ENCODE data around the gene NRXN3. TPM values are rescaled to one million over a fixed set of nuclear protein-coding genes. Genes with fewer than 3 reads are reported as not detected.

The NRXN3 gene
- total and polyA plus RNA-seq, 2 of the 13 experiments (the other 11 are each of a cell fraction or from before 2014, with no cell fraction given) = 0.03 TPM; not detected in 1

- H3K36me3 ChIP-seq (replicated peaks in 1 of 2; ENCODE audit: control insufficient read depth in 1 of 2, insufficient read depth in 2 of 2, low read length in 2 of 2) = no peaks in the 10 kb centered on the region
- H3K27ac ChIP-seq (ENCODE audit: extremely low read length, insufficient read depth, low read length) = no peak overlapping the region
- no peak overlapping the region for H2AFZ ChIP-seq (ENCODE audit: low read length)
- no peaks in the 10 kb centered on the region; the same call in 1 of the 2 replicates for H3K9me3 ChIP-seq (ENCODE audit: low read length)
- no TSS peak for BruUV-seq (replicated peaks)
- no peak for FAIRE-seq
- H3K9ac ChIP-seq (ENCODE audit: insufficient read depth, low read depth, low read length) = no peak overlapping the region
- 5% methylated on average over 6 of the region's 6 CpGs for WGBS (ENCODE audit: low lambda C conversion rate)
- H3K4me2 ChIP-seq (ENCODE audit: low read depth, low read length) = no peak overlapping the region
- peaks cover 0 to 26% of the 10 kb centered on the region in 2 experiments; a peak in 3 of 5 replicates for H3K27me3 ChIP-seq (ENCODE audit: control insufficient read depth in 1 of 2, insufficient read depth in 2 of 2, low read length in 2 of 2)
- in situ Hi-C loops (cut with HindIII; ENCODE audit: extremely low pct_ligation_motif_present, low pct_unique_long_range_greater_than_20kb) (no loop called here), intact Hi-C loops (cut with micrococcal nuclease; ENCODE audit: unreplicated experiment) (no loop called here)
- H3K4me1 ChIP-seq (ENCODE audit: insufficient read depth, low read length) = peaks cover 12% of the 10 kb centered on the region; the same call in 1 of the 2 replicates
- no peaks in the 10 kb centered on the region for H3K79me2 ChIP-seq (ENCODE audit: insufficient read depth, low read length)
- ChIA-PET CTCF (ENCODE audit: low intra/inter-chr PET ratio, low total read pairs) (no interaction called here), POLR2A (no interaction called here)
- no peak for DNase-seq (ENCODE audit: low spot score)
- H4K20me1 ChIP-seq (ENCODE audit: insufficient read depth, low read length) = no peaks in the 10 kb centered on the region
- no peak for TF ChIP-seq ZBTB7A (CRISPR knock-in tag; IDR thresholded peaks at IDR 0.05)
- no peak for TF ChIP-seq ZSCAN29 (CRISPR knock-in tag; conservative IDR thresholded peaks at IDR 0.05)
- no peak for TF ChIP-seq RBM22 (optimal IDR thresholded peaks at IDR 0.05; ENCODE audit: low read length)
- TF ChIP-seq ZNF180 (CRISPR knock-in tag; IDR thresholded peaks at IDR 0.05; ENCODE audit: borderline replicate concordance, low read depth) = no peak
- TF ChIP-seq ZFP1 (CRISPR knock-in tag; IDR thresholded peaks at IDR 0.05) = no peak
- no peak for ATAC-seq
- H3K4me3 ChIP-seq (replicated peaks in 1 of 3; ENCODE audit: insufficient read depth in 1 of 3, low read depth in 2 of 3, low read length in 3 of 3) = no peak overlapping the region
Measured at GRCh38 chr14:79281244-79282152, 1111.3 kb downstream of the NRXN3 start.

DNA sequence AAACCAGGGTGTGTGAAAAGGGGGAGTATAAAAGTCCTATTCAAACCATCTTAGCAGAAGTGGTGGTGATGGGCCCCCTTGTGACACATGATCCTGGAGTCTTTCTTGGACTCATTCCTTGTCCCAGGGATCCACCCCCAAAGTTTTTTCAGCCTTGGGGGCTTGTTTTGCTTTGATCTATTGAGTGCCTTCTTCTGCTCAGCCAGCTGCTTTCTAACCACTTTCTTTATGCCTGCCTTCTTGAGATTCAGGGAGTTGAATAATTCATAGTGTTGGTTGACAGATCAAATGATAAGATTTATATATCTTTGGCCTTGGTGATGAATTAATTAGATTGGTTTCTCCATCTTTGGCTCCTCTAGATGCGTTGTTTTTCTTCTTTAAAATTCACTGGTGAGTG, 1114.4 kb downstream of the NRXN3 start:
- WGBS (ENCODE audit: low lambda C conversion rate) = 57% methylated on average over 1 of the region's 1 CpG
- FAIRE-seq (no peak), ATAC-seq (no peak), DNase-seq (ENCODE audit: low spot score) (no peak)
- in situ Hi-C loops (cut with HindIII; ENCODE audit: extremely low pct_ligation_motif_present, low pct_unique_long_range_greater_than_20kb) = no loop called here
- H3K4me2 ChIP-seq (ENCODE audit: low read depth, low read length) = no peak overlapping the region
- H3K9me3 ChIP-seq (ENCODE audit: low read length) = peaks cover 20% of the 10 kb centered on the region
- no peak overlapping the region for H3K27ac ChIP-seq (ENCODE audit: extremely low read length, insufficient read depth, low read length)
- no peaks in the 10 kb centered on the region for H3K4me1 ChIP-seq (ENCODE audit: insufficient read depth, low read length)
- no peaks in the 10 kb centered on the region for H3K79me2 ChIP-seq (ENCODE audit: insufficient read depth, low read length)
- H3K4me3 ChIP-seq (replicated peaks in 1 of 3; ENCODE audit: insufficient read depth in 1 of 3, low read depth in 2 of 3, low read length in 3 of 3) = no peak overlapping the region
- CTCF ChIA-PET (ENCODE audit: low intra/inter-chr PET ratio, low total read pairs) = no interaction called here
- no peak overlapping the region for H2AFZ ChIP-seq (ENCODE audit: low read length)
- no peaks in the 10 kb centered on the region for H4K20me1 ChIP-seq (ENCODE audit: insufficient read depth, low read length)
- intact Hi-C loops (cut with micrococcal nuclease; ENCODE audit: unreplicated experiment) = no loop called here
- peaks cover 0 to 10% of the 10 kb centered on the region in 2 experiments; a peak in 2 of 5 replicates for H3K27me3 ChIP-seq (ENCODE audit: control insufficient read depth in 1 of 2, insufficient read depth in 2 of 2, low read length in 2 of 2)
- H3K36me3 ChIP-seq (replicated peaks in 1 of 2; ENCODE audit: control insufficient read depth in 1 of 2, insufficient read depth in 2 of 2, low read length in 2 of 2) = no peaks in the 10 kb centered on the region
- no peak overlapping the region for H3K9ac ChIP-seq (ENCODE audit: insufficient read depth, low read depth, low read length)
- POLR2A ChIA-PET = no interaction called here
- BruUV-seq (replicated peaks) = no TSS peak
- TF ChIP-seq, protein P1, sequence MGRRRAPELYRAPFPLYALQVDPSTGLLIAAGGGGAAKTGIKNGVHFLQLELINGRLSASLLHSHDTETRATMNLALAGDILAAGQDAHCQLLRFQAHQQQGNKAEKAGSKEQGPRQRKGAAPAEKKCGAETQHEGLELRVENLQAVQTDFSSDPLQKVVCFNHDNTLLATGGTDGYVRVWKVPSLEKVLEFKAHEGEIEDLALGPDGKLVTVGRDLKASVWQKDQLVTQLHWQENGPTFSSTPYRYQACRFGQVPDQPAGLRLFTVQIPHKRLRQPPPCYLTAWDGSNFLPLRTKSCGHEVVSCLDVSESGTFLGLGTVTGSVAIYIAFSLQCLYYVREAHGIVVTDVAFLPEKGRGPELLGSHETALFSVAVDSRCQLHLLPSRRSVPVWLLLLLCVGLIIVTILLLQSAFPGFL (CRISPR knock-in tag; IDR thresholded peaks at IDR 0.05) = no peak
- TF ChIP-seq HNRNPK (IDR thresholded peaks at IDR 0.05; ENCODE audit: low read depth, low read length, poor library complexity, severe bottlenecking) (no peak), ZNF292 (CRISPR knock-in tag; IDR thresholded peaks at IDR 0.05; ENCODE audit: borderline replicate concordance, low read depth) (no peak), MEIS1 (CRISPR knock-in tag; IDR thresholded peaks at IDR 0.05; ENCODE audit: borderline replicate concordance) (no peak), TAF1 (CRISPR knock-in tag; IDR thresholded peaks at IDR 0.05) (no peak), ERF (CRISPR knock-in tag; IDR thresholded peaks at IDR 0.05) (no peak), TBX3 (IDR thresholded peaks at IDR 0.05; ENCODE audit: borderline replicate concordance) (no peak), HNF4G (IDR thresholded peaks at IDR 0.05; ENCODE audit: borderline replicate concordance, low read depth, low read length) (no peak), HNF4G (CRISPR knock-in tag; IDR thresholded peaks at IDR 0.05; ENCODE audit: borderline replicate concordance, low read depth) (no peak), SAFB2 (CRISPR knock-in tag; IDR thresholded peaks at IDR 0.05; ENCODE audit: borderline replicate concordance, low read depth) (no peak), ZFP90 (CRISPR knock-in tag; IDR thresholded peaks at IDR 0.05; ENCODE audit: borderline replicate concordance) (no peak), TEAD3 (CRISPR knock-in tag; optimal IDR thresholded peaks at IDR 0.05; ENCODE audit: borderline replicate concordance) (no peak)

Measured in HepG2 (cell line).